Cortex of kidney (tissue), 1 donor: Measurements from ENCODE around the gene RCOR1.
"Not testable (repeated sequence)": the region's sequence is repeated elsewhere in the genome, so short reads cannot be mapped to it uniquely, and the experiment has no call there.

Experiments used
- DNase-seq: peaks from one replicate; lab custom pipeline; 2025; lab: John Stamatoyannopoulos, UW

Gene RCOR1

DNA sequence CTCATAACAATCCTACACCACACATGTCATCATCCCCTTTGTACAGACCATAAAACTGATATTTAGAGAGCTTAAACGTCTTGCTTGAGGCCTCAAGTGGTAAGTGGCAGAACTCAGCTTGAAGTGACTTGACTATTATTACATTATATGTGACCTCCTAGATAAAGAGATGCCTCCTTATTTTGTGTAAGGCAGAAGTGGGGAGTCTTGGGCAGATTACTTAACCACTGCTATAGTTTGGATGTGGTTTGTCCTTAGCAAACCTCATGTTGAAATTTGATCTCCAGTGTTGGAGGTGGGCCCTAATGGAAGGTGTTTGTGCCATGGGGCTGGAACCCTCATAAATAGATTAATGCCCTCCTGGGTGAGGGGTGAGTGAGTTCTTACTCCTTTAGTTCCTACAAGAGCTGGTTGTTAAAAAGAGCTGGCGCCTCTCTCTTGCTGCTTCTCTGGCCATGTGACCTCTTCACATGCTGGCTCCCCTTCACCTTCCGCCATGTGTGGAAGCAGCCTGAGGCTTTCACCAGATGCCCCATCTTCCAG is 37.4 kb downstream of the RCOR1 start:
- DNase-seq, result no peak

DNA sequence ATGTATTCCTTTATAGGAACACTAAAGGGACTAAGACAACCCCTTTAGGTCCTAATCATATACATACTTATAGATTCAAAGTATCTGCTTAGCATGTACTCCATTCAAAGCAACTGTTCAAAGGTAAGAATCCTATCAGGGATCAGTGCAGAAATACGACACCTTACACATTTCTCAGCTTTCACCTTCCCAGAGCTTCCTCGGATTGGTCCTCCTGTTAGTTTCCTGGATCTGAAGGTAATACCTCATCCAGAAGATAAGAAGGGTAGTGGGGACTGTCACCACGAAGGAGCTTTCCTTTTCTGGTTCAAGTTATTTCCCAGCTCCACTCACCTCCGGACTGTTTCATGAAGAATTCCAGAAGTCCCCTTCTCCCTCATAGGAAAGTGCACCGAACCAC is 38.0 kb downstream of the RCOR1 start:
- no peak for DNase-seq

DNA sequence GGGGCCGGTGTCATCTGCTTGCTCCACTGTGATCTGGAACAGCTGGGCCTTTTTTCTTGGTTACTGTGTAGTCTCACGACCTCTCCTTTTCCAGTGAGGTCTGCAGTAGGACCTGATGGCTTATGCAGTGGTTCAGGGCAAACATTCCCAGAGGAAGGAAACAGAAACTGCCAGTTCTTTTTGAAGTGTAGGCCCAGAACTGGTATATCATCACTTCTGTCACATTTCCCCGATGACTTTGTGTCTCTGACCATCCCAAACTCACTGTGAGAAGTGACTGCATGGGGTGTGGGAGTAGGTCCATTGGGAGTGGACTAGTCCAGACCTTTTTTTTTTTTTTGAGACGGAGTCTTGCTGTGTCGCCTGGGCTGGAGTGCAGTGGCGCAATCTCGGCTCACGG is 38.4 kb downstream of the RCOR1 start:
- DNase-seq, result no peak

DNA sequence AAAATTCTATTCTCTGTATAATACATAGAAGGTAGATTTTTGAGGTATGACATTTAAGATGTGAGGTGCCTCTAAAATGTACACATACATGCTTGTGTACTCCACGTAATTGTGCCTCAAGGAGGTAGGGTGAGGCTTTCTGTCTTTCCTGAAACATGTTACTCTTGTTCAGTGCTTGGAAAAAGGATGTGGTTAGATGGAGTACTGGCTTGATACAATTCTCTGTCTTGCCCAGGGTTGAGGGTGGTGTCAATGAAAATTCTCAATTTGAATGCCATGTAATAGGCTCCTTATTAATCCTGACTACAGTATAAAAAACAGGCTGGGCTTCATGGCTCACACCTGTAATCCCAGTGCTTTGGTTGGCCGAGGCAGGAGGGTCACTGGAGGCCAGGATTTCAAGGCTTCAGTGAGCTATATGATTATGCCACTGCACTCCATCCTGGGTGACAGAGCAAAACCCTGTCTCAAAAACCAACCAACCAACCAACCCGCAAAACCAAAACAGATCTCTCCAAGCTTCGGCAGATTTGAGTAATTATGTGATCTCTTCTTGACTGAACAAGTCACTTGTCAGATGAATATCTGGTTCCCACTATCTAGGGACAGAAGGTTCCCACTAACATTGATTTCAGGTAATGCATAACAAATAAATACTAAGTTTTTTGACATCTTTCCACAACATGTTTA is 41.6 kb downstream of the RCOR1 start:
- no peak for DNase-seq

GRCh38 chr14:102639611-102640010 is 47.2 kb downstream of the RCOR1 start:
- not testable (repeated sequence) for DNase-seq

DNA sequence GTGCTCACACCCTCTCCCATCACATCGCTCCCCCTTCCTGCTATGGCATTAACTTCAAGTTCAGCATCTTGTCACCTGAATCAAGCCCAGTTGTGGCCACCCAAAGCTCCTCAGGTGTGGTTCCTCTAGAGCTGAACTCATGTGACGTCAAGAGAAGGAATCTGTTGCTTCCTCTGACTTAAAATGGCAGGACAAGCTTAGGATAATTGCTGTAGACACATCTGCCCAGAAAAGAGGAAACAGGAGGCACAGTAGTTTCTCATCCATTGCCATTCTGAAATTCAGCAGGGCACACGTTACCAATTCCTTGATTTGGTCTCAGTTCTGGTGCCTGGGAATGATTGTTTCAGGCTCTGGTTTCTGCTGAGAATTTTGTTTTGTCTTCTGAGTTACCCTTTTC is 52.1 kb downstream of the RCOR1 start:
- no peak for DNase-seq

DNA sequence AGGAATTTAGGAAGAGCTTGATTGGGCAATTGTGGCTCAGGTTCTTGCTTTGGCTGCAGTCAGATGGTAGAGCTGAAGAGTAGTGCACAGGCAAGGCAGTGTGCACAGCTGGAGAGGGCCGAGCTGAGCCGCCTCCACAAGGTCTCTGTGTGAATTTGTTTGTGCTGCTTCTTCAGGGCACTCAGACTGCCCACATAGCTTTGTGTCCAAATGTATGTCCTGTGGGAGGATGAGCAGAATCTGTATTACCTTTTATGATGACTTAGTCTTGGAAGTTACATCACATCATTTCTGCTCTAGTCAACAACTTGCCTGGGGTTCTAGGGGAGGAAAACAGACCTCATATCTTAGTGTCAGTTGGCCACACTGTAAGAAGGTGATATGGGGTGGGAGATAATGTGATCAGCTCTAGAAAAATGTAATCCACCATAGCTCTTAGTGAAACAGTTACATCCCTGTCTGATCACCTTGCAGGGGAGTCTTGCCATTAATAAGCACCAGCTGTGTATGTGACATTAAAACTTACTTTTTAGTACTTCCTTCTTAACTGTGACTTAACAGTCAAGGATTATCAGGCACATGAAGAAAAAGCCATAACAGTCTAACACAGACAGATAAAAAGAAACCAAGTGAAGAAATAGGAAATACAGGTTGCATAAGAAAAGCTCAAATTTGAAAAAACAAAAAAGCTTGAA is 53.4 kb downstream of the RCOR1 start:
- no peak for DNase-seq

DNA sequence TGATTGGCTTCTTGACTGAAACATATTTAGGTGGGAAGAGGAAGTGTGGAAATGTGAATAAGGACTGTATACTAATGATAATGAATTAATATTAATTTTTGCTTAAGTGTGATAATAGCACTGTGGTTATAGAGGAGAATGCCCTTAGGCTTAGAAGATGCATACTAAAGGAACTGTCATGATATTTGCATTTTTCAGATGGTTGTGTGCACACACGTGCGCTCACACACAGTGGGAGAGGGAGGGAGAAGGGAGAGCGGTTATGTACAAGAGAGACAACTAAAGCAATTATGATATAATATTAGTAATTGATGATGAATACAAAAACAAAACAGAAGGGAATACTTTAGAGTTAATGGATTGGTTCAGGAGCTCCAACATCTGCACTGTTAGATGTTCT is 54.2 kb downstream of the RCOR1 start:
- no peak for DNase-seq

DNA sequence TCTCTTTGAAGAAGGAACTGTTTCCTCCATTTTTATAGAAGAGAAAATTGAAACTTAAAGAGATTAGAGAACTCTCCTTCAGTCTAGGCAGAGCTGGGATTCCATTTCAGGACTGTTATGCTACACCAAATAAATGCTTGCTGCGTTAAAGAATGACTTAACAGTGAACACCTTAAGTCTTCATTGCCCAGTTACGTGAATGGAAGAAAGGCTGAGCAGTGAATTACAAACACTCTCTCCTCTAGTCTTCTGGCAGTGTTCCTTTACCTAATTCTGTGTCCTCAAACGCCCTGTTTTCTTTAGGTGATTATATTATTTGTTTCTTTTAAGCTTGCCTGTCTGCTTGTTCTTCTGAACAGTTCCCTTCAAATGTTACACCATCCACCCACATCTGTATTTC is 59.7 kb downstream of the RCOR1 start:
- no peak for DNase-seq

DNA sequence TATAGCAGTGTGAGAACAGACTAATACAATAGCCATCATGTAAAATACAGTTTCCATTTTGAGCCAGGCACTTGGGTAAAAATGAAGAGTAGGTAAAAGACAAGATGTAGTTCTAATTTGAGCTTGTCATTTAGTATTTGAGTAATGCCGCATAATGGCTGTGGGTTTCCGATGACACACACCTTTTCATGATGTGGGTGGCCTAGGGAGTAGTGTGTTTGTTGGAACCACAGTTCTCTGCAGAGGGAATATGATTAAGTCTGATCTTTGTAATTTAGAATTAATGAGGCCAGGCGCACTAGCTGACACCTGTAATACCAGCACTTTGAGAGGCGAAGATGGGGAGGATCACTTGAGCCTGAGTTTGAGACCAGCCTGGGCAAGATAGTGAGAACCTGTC is 61.8 kb downstream of the RCOR1 start:
- DNase-seq, result no peak

DNA sequence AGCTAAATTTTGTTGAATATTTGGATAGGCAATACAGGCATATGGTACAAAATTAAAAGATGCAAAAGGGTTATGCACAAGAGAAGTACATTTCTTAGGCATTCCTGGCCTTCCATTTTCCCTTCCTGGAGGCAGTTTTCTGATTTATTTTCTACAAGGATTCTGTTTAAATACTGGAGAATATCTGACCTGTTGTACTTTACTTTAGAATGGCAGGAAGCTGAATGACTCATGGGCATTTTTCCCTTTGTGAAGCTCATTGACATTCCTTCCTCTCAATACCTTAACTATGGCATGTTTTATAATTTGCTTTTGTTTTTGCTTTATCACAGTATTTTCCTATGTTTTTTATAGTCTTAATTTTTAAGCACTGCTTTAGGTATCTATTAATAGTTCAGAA is 62.7 kb downstream of the RCOR1 start:
- DNase-seq, result no peak

- DNase-seq, result no peak
Measured at GRCh38 chr14:102659797-102660196, 67.3 kb downstream of the RCOR1 start.

DNA sequence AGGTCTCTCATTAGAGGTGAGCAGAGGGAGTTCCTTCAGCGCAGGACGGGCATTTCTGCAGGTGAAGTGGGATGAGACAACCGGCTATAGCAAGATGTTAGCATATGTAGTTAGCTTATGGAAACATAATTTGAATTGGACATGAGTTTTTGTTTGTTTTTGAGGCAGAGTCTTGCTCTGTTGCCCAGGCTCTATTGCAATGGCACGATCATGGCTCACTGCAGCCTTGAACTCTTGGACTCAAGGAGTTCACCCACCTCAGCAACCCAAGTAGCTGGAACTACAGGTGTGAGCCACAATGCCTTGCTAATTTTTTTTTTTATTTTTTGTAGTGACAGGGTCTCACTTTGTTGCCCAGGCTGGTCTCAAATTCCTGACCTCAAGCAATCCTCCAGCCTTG is 69.2 kb downstream of the RCOR1 start:
- DNase-seq, result no peak

GRCh38 chr14:102662636-102663430 is 70.4 kb downstream of the RCOR1 start:
- no peak for DNase-seq

- DNase-seq, result no peak
Measured at GRCh38 chr14:102663440-102663839, 71.0 kb downstream of the RCOR1 start.

- no peak for DNase-seq
Measured at GRCh38 chr14:102665621-102666020, 73.2 kb downstream of the RCOR1 start.

GRCh38 chr14:102666635-102667034 is 74.2 kb downstream of the RCOR1 start:
- no peak for DNase-seq

- no peak for DNase-seq
Measured at GRCh38 chr14:102667703-102668102, 75.3 kb downstream of the RCOR1 start.

- DNase-seq, result no peak
Measured at GRCh38 chr14:102668291-102668873, 75.9 kb downstream of the RCOR1 start.

GRCh38 chr14:102671410-102671809 is 79.0 kb downstream of the RCOR1 start:
- DNase-seq, result no peak

DNA sequence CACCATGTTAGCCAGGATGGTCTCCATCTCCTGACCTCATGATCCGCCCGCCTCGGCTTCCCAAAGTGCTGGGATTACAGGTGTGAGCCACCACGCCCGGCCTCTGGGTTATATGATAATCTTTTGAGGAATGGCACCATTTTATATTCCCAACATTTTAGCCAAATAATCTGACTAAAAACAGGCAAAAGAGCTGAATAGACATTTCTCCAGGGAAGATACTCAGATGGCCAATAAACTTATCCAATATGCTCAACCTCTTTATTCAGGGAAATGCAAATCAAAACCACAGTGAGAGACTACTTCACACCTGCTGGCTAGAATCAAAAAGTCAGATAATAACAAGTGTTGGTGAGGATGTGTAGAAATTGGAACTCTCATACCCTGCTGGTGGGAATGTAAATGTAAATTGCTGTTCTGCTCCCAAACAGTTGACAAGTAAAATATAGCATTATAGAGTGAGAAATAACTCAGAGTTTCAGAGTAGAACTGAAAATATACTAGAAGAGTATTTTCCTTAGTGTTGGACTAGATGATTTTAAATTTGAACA is 80.0 kb downstream of the RCOR1 start:
- DNase-seq, result no peak

GRCh38 chr14:102675396-102675795 is 82.9 kb downstream of the RCOR1 start:
- DNase-seq, result no peak
